Keratinocyte (primary cell): Measurements from ENCODE around the gene HSPA12B. TPM values are rescaled to one million over a fixed set of nuclear protein-coding genes. Genes with fewer than 3 reads are reported as not detected.

ENCODE experiments used
- DNase-seq: peaks from one replicate; pipeline ENCODE4 v3.0.0-alpha.2; 2011; ENCODE audit warnings: low read depth, missing footprints, low spot score
- FAIRE-seq: peaks from 2 replicates; lab custom pipeline; 2011; peaks lifted over from hg19 to GRCh38; lab: Jason Lieb, UNC
- H2AFZ ChIP-seq: 2 replicates; pipeline ENCODE4 v1.6.0; 2012; ENCODE audit warnings: low read length, control low read depth, inconsistent platforms; ENCODE audit not compliant: control insufficient read depth
- H3K27ac ChIP-seq: 2 replicates; pipeline ENCODE4 v1.5.1; 2011; ENCODE audit warnings: low read length; ENCODE audit not compliant: control insufficient read depth, insufficient read depth
- H3K27me3 ChIP-seq: 3 replicates; pipeline ENCODE4 v1.6.0; 2011; ENCODE audit warnings: low read length; ENCODE audit not compliant: control insufficient read depth, insufficient read depth; ENCODE audit errors: extremely low read depth
- H3K36me3 ChIP-seq, 2 experiments: 2 replicates in 1 of 2; 3 replicates in 1 of 2; pipeline ENCODE4 v1.5.1; 2011; ENCODE audit warnings: low read length in 2 of 2, mild to moderate bottlenecking in 1 of 2; ENCODE audit not compliant: control insufficient read depth in 2 of 2, insufficient read depth in 2 of 2; ENCODE audit errors: extremely low read depth in 1 of 2
- H3K4me1 ChIP-seq: 3 replicates; pipeline ENCODE4 v1.5.1; 2011; ENCODE audit warnings: low read length; ENCODE audit not compliant: control insufficient read depth, insufficient read depth; ENCODE audit errors: extremely low read depth
- H3K4me2 ChIP-seq: 3 replicates; pipeline ENCODE4 v1.6.0; 2011; ENCODE audit warnings: low read depth, low read length; ENCODE audit not compliant: control insufficient read depth, insufficient read depth; ENCODE audit errors: extremely low read depth
- H3K4me3 ChIP-seq, 3 experiments: fragments of 200-600 bp in 1 of 3; sonication (generic) in 1 of 3; 2 replicates in 2 of 3; 3 replicates in 1 of 3; pipeline ENCODE4 v1.5.1; 2011 to 2016; ENCODE audit warnings: low read length in 3 of 3, mild to moderate bottlenecking in 3 of 3, control low read depth in 2 of 3, inconsistent platforms in 1 of 3, low read depth in 1 of 3, mixed read lengths in 1 of 3, mixed run types in 1 of 3, moderate library complexity in 1 of 3; ENCODE audit not compliant: control insufficient read depth in 2 of 3, insufficient read depth in 2 of 3; ENCODE audit errors: extremely low read depth in 1 of 3
- H3K79me2 ChIP-seq: 2 replicates; pipeline ENCODE4 v1.6.0; 2012; ENCODE audit warnings: low read length; ENCODE audit not compliant: control insufficient read depth, insufficient read depth
- H3K9ac ChIP-seq: 3 replicates; pipeline ENCODE4 v1.6.0; 2011; ENCODE audit warnings: low read length; ENCODE audit not compliant: control insufficient read depth, insufficient read depth; ENCODE audit errors: extremely low read depth
- H3K9me1 ChIP-seq: 3 replicates; pipeline ENCODE4 v1.6.0; 2011; ENCODE audit warnings: low read length; ENCODE audit not compliant: control insufficient read depth, insufficient read depth; ENCODE audit errors: extremely low read depth
- H3K9me3 ChIP-seq: 2 replicates; pipeline ENCODE4 v1.5.1; 2012; ENCODE audit warnings: low read depth, low read length; ENCODE audit not compliant: control insufficient read depth
- H4K20me1 ChIP-seq: 3 replicates; pipeline ENCODE4 v1.6.0; 2011; ENCODE audit warnings: low read length; ENCODE audit not compliant: control insufficient read depth, insufficient read depth; ENCODE audit errors: extremely low read depth
- CTCF ChIP-seq, 3 experiments: IDR thresholded peaks in 1 of 3; conservative IDR thresholded peaks in 1 of 3; optimal IDR thresholded peaks in 1 of 3; 2 replicates in 2 of 3; 3 replicates in 1 of 3; pipeline versions ENCODE3 to v1.5.1; 2011; ENCODE audit warnings: low read length in 3 of 3, mild to moderate bottlenecking in 3 of 3, moderate library complexity in 2 of 3, control low read depth in 1 of 3, inconsistent platforms in 1 of 3; ENCODE audit not compliant: insufficient read depth in 2 of 3; ENCODE audit errors: extremely low read depth in 1 of 3
- EZH2 ChIP-seq: IDR thresholded peaks from one replicate; pipeline ENCODE4 v1.6.1; 2012; ENCODE audit warnings: inconsistent platforms, mild to moderate bottlenecking, low read length, moderate library complexity
- dilution Hi-C: fragments of 300-500 bp; cut with MboI; formaldehyde crosslinking; loops from one replicate; pipeline ENCODE4 v1.7.0; 2020; ENCODE audit warnings: low sequenced_read_pairs; ENCODE audit not compliant: extremely low pct_ligation_motif_present
- polyA plus RNA-seq, 5 experiments: library from polyadenylated mRNA; depleted of rRNA in 3 of 5; stranded (reverse) in 3 of 5; stranded (forward) in 1 of 5; unstranded in 1 of 5; fragments of >200 nt; gene quantifications; 1 replicate in 1 of 5; 2 replicates in 3 of 5; 3 replicates in 1 of 5; pipeline versions ENCODE4 v1.2.1 to v1.2.3, GENCODE V29; 2011 to 2012; ENCODE audit warnings: missing spikeins in 2 of 5, low read depth in 1 of 5, low replicate concordance in 1 of 5

HSPA12B gene
- polyA plus RNA-seq, 1 donor (not counting 4 experiments of a cell fraction or from before 2014, with no cell fraction given) = not detected

GRCh38 chr20:3706774-3707507 lies 25.5 kb upstream of the HSPA12B start:
- H3K4me3 ChIP-seq = no peak overlapping the region
- no peaks in the 10 kb centered on the region for H3K9me1 ChIP-seq
- H3K9me3 ChIP-seq = no peaks in the 10 kb centered on the region
- H3K27me3 ChIP-seq = no peaks in the 10 kb centered on the region
- H4K20me1 ChIP-seq = no peaks in the 10 kb centered on the region
- no peaks in the 10 kb centered on the region for H3K79me2 ChIP-seq
- H3K4me1 ChIP-seq = no peaks in the 10 kb centered on the region
- TF ChIP-seq CTCF (optimal IDR thresholded peaks at IDR 0.05 in 1 of 3, IDR thresholded peaks at IDR 0.05 in 1 of 3, conservative IDR thresholded peaks at IDR 0.05 in 1 of 3; ENCODE audit: extremely low read depth in 1 of 3, insufficient read depth in 2 of 3, low read length in 3 of 3) (no peak), EZH2 (no peak)
- FAIRE-seq (no peak), DNase-seq (no peak)
- H3K27ac ChIP-seq = no peak overlapping the region
- H3K9ac ChIP-seq = no peak overlapping the region
- no peak overlapping the region for H2AFZ ChIP-seq
- H3K36me3 ChIP-seq = no peaks in the 10 kb centered on the region
- H3K4me2 ChIP-seq = no peak overlapping the region
- dilution Hi-C loops = no loop called here

GRCh38 chr20:3707508-3707899 lies 25.0 kb upstream of the HSPA12B start:
- no peak overlapping the region for H3K4me3 ChIP-seq
- no peak for FAIRE-seq
- H3K9ac ChIP-seq = no peak overlapping the region
- H3K27ac ChIP-seq = no peak overlapping the region
- no peaks in the 10 kb centered on the region for H3K9me3 ChIP-seq
- H3K9me1 ChIP-seq = no peaks in the 10 kb centered on the region
- H3K27me3 ChIP-seq = no peaks in the 10 kb centered on the region
- no peaks in the 10 kb centered on the region for H3K4me1 ChIP-seq
- no peaks in the 10 kb centered on the region for H4K20me1 ChIP-seq
- no peak for TF ChIP-seq CTCF (optimal IDR thresholded peaks at IDR 0.05 in 1 of 3, IDR thresholded peaks at IDR 0.05 in 1 of 3, conservative IDR thresholded peaks at IDR 0.05 in 1 of 3; ENCODE audit: extremely low read depth in 1 of 3, insufficient read depth in 2 of 3, low read length in 3 of 3)
- TF ChIP-seq EZH2 = no peak
- H2AFZ ChIP-seq = no peak overlapping the region
- dilution Hi-C loops = no loop called here
- no peak overlapping the region for H3K4me2 ChIP-seq
- DNase-seq = no peak
- no peaks in the 10 kb centered on the region for H3K36me3 ChIP-seq
- H3K79me2 ChIP-seq = no peaks in the 10 kb centered on the region
